ENCODE measurements around the gene USP49. TPM values are rescaled to one million over a fixed set of nuclear protein-coding genes. Genes with fewer than 3 reads are reported as not detected.
A peak's percentile ranks its signal among the peaks of the same experiment; 100 is the strongest.

Gene USP49
- total and polyA plus RNA-seq, 2 of the 13 experiments (the other 11 are each of a cell fraction or from before 2014, with no cell fraction given): 2.9 to 4.3 TPM

DNA sequence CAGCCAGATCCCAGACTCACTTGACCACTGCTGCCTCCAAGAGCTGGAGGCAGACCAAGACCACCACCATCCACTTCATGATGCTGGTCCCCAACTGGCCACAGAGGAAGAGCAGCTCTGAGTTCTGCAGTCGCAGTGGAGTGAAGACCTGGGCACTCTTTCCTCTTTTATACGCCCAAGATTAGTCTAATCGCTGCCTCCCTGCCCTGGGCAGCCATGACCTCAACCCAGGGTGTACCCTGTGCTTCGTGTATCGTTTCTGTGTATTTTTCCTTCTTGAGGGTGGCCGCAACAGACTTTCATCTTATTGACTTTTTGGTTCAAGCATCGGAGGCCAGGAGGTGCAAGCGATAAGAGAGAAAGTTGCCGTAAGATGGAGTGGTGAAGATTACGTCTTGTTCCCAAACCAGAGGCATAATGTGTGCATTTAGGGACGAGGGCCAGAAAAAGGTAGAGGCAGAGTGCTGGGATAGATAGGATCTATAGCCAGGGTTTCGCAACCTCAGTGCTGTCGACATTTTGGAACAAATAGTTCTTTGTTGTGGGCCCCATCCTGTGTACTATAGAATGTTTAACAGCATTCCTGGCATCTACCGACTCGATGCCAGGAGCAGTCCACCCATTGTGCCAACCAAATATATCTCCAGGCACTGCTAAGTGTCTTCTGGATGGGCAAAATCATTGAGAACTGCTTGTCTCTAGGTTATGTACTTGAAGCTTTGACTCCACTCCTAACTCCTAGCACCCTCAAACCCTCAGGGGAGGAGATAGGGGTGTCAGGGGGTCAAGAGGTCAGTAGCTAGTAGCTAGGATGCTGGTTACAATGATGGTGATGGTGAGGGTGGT is 147.7 kb downstream of the USP49 start, which contains the start of gene PGC (continued):
- TF ChIP-seq SALL2 (CRISPR knock-in tag; IDR thresholded peaks at IDR 0.05) (0 out of 2 replicates have a peak, but pooled peaks have one; percentile 62), TCF12 (IDR thresholded peaks at IDR 0.05) (no peak), TCF12 (CRISPR knock-in tag; IDR thresholded peaks at IDR 0.05) (0 out of 2 replicates have a peak, but pooled peaks have one; percentile 66), RNF2 (conservative IDR thresholded peaks at IDR 0.05; ENCODE audit: low read depth) (no peak), JUNB (CRISPR knock-in tag; IDR thresholded peaks at IDR 0.05; ENCODE audit: borderline replicate concordance) (peak; percentile 41; the same call in 1 of the 2 replicates), ATF7 (IDR thresholded peaks at IDR 0.05) (no peak), ATF7 (CRISPR knock-in tag; IDR thresholded peaks at IDR 0.05) (peak; percentile 85), NFIB (CRISPR knock-in tag; IDR thresholded peaks at IDR 0.05; ENCODE audit: borderline replicate concordance) (no peak), IKZF1 (IDR thresholded peaks at IDR 0.05) (no peak), ATM (IDR thresholded peaks at IDR 0.05; ENCODE audit: borderline replicate concordance) (no peak), HOXA3 (CRISPR knock-in tag; IDR thresholded peaks at IDR 0.05) (peak; percentile 93), ZNF747 (CRISPR knock-in tag; IDR thresholded peaks at IDR 0.05; ENCODE audit: borderline replicate concordance) (peak; percentile 75), MYC (CRISPR knock-in tag; IDR thresholded peaks at IDR 0.05; ENCODE audit: borderline replicate concordance) (no peak; the same call in 1 of the 2 replicates), ZFP36L2 (CRISPR knock-in tag; IDR thresholded peaks at IDR 0.05) (no peak)
- TF ChIP-seq, protein P1, sequence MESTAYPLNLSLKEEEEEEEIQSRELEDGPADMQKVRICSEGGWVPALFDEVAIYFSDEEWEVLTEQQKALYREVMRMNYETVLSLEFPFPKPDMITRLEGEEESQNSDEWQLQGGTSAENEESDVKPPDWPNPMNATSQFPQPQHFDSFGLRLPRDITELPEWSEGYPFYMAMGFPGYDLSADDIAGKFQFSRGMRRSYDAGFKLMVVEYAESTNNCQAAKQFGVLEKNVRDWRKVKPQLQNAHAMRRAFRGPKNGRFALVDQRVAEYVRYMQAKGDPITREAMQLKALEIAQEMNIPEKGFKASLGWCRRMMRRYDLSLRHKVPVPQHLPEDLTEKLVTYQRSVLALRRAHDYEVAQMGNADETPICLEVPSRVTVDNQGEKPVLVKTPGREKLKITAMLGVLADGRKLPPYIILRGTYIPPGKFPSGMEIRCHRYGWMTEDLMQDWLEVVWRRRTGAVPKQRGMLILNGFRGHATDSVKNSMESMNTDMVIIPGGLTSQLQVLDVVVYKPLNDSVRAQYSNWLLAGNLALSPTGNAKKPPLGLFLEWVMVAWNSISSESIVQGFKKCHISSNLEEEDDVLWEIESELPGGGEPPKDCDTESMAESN (CRISPR knock-in tag; conservative IDR thresholded peaks at IDR 0.05): peak; percentile 90
- TF ChIP-seq, protein P2, sequence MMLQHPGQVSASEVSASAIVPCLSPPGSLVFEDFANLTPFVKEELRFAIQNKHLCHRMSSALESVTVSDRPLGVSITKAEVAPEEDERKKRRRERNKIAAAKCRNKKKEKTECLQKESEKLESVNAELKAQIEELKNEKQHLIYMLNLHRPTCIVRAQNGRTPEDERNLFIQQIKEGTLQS (CRISPR knock-in tag; IDR thresholded peaks at IDR 0.05): no peak; the same call in 1 of the 2 replicates
- TF ChIP-seq, protein P3, sequence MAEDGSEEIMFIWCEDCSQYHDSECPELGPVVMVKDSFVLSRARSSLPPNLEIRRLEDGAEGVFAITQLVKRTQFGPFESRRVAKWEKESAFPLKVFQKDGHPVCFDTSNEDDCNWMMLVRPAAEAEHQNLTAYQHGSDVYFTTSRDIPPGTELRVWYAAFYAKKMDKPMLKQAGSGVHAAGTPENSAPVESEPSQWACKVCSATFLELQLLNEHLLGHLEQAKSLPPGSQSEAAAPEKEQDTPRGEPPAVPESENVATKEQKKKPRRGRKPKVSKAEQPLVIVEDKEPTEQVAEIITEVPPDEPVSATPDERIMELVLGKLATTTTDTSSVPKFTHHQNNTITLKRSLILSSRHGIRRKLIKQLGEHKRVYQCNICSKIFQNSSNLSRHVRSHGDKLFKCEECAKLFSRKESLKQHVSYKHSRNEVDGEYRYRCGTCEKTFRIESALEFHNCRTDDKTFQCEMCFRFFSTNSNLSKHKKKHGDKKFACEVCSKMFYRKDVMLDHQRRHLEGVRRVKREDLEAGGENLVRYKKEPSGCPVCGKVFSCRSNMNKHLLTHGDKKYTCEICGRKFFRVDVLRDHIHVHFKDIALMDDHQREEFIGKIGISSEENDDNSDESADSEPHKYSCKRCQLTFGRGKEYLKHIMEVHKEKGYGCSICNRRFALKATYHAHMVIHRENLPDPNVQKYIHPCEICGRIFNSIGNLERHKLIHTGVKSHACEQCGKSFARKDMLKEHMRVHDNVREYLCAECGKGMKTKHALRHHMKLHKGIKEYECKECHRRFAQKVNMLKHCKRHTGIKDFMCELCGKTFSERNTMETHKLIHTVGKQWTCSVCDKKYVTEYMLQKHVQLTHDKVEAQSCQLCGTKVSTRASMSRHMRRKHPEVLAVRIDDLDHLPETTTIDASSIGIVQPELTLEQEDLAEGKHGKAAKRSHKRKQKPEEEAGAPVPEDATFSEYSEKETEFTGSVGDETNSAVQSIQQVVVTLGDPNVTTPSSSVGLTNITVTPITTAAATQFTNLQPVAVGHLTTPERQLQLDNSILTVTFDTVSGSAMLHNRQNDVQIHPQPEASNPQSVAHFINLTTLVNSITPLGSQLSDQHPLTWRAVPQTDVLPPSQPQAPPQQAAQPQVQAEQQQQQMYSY (CRISPR knock-in tag; IDR thresholded peaks at IDR 0.05): peak; percentile 33; the same call in 1 of the 2 replicates
- TF ChIP-seq, protein P4, sequence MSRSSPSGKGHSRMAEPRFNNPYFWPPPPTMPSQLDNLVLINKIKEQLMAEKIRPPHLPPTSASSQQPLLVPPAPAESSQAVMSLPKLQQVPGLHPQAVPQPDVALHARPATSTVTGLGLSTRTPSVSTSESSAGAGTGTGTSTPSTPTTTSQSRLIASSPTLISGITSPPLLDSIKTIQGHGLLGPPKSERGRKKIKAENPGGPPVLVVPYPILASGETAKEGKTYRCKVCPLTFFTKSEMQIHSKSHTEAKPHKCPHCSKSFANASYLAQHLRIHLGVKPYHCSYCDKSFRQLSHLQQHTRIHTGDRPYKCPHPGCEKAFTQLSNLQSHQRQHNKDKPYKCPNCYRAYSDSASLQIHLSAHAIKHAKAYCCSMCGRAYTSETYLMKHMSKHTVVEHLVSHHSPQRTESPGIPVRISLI (CRISPR knock-in tag; IDR thresholded peaks at IDR 0.05; ENCODE audit: borderline replicate concordance): peak; percentile 67; the same call in 1 of the 2 replicates
